ENCODE measurements around the gene RXYLT1.
A peak's percentile ranks its signal among the peaks of the same experiment; 100 is the strongest.
"Not testable (repeated sequence)": the region's sequence is repeated elsewhere in the genome, so short reads cannot be mapped to it uniquely, and the experiment has no call there.

Gene RXYLT1, protein sequence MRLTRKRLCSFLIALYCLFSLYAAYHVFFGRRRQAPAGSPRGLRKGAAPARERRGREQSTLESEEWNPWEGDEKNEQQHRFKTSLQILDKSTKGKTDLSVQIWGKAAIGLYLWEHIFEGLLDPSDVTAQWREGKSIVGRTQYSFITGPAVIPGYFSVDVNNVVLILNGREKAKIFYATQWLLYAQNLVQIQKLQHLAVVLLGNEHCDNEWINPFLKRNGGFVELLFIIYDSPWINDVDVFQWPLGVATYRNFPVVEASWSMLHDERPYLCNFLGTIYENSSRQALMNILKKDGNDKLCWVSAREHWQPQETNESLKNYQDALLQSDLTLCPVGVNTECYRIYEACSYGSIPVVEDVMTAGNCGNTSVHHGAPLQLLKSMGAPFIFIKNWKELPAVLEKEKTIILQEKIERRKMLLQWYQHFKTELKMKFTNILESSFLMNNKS

DNA sequence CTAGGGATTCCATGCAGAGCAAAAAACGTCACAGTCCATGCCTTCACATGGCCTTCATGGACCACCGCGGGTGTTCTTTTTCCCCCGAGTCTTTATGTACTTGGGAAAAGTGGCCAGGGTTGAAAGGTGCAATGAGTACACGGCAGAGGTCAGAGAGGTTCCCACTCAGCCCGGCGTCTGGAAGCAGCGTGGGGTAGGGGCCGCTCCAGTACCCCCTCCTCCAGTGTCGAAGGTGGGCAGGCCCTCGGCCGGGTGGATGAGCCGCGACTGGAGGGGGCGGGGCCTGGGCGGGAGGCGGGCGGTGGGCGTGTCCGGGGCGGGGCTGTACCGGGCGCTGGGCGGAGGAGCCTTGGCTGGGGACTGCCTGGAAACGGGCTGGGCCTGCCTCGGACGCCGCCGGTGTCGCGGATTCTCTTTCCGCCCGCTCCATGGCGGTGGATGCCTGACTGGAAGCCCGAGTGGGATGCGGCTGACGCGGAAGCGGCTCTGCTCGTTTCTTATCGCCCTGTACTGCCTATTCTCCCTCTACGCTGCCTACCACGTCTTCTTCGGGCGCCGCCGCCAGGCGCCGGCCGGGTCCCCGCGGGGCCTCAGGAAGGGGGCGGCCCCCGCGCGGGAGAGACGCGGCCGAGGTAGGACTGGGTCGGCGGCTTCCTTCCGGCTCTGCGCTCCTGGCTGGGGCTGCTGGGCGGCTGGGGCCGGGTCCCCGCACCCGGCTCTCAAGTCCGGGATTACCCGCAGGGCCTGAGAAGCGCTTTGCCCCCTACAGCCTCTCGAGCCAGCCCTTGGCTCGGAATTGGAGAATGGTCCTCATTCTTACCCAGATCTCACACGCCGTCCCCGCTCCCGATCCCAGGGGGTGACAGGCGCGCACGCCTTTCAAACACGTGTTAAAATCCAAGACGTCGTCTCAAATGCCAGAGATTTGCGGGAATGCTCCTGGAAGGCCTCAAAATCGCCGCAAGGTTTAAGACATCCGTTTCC is at the start of gene RXYLT1:
TSS of gene RXYLT1 (plus strand) at position 412 of the 984 bp plus-strand sequence. CDS start at position 464, 52 bp downstream.
- DNase-seq = peak; percentile 55 to 85

DNA sequence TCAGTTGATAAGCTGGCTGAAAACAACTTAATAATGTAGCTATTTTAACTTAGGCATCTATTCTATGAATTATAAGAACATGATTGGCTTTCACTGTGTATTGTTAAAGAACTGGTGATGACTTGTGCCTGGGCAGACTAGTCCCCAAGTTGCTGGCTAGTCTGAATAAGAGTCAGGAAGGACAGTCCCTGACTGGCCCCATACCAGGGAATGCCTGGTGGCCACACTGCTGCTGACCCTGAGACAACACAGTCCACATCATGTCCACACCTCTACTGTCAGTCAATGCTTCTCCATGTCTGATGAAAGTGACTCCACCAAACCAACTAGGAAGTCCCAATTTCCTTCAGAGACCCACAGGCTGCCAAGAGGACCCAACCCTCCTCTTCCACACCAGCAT is 46.9 kb upstream of the RXYLT1 start:
- DNase-seq = not testable (repeated sequence)

DNA sequence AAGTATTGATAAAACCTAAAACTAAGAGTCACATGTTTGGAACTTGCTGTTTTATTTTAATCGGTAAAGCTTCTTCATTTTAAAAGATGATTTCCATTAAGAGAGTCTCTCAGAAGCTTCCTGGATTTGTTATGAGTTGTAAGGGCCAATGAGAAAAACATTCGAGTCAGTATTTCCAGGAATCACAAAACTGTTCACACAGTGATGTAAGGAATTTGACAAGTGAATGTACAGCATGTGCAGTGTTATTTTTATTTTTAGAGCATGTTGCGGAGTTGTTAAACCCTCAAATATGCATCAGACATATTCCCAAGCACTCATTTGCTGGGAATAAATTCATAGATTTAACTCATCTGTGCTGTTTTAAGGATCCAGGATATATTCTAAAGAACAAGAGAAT is 46.1 kb upstream of the RXYLT1 start:
- not testable (repeated sequence) for DNase-seq

DNA sequence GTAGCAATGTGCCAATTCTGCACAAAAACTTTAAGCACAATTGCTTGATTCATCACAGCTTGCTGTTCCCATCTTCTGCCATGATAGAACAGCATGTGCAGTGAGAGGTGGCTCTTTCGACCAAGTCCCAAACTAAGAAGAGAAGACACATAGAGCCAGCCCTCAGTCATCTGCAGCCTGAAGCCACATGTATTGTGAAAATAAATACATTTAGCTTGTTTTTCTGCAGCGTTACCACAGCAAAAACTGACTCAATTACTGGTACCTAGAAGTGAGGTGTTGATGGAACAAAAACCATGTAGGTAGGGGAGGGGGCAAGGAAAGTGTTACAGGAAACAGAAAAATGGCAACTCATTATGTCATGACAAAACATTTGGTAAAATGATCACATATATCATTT is 39.2 kb upstream of the RXYLT1 start:
- DNase-seq = not testable (repeated sequence)

DNA sequence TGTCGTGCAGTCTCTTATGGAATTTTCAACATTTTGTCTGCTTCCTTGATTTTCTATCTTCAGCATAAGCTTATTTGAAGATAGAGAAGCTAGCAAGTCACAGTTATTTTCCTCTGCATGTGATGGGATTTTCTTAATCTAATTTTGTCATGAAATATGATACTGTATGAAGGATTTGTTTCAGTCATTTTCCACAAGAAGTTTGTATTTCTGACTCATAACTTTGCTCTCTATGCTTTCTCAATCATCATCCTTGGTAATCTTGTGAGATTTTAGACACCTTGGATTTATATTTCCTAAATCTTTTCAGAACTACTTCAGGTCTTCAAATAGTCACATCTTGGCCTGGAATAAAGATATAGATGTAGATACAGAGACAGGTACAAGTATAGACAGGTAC is 38.3 kb upstream of the RXYLT1 start:
- DNase-seq = not testable (repeated sequence)

DNA sequence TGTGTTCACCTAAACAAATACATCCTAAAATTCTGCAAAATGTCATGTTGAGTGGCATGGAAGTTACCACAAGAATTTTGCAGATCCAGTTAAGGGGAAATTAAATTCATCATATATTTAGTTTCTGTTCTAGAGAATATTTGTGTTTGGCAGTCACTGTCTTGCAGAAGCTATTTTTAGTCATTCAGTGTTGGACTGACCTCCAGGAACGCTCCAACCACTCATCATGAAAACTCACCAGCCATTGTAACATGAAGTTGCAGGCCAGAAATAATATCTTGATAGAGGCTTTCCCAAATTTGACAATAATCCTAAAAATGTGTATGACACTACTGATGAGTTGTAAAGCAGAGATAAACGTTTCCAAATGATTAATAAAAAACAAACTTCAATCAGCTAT is 35.6 kb upstream of the RXYLT1 start:
- DNase-seq = not testable (repeated sequence)

DNA sequence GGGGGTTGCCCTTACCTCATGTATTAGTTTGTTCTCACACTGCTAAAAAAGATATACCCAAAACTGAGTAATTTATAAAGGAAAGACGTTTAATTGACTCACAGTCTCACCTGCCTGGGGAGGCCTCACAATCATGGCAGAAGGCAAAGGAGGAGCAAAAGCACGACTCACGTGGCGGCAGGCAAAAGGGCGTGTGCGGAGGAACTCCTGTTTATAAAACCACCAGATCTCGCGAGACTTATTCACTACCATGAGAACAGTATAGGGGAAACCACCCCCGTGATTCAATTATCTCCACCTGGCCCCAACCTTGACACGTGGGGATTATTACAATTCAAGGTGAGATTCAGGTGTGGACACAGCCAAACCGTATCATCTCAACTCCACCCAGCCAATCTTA is 33.2 kb upstream of the RXYLT1 start:
- not testable (repeated sequence) for DNase-seq

DNA sequence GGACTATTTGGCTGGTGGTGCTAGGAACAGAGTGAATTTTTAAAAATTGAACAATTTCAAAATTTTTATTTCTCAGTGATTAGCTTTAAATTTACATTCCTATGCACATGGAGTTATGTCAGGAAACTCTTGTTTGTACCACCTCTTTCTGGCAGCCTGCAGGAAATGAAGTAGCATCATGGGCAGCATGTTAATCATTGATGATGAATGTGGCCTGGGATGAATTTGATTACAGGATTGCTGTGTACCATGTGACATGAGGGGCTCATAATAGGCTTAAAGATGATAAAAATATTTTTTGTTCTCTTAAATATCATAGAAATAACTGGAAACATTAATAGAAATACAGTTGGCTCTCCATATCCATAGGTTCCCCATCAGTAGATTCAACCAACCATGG is 32.6 kb upstream of the RXYLT1 start:
- DNase-seq = not testable (repeated sequence)

DNA sequence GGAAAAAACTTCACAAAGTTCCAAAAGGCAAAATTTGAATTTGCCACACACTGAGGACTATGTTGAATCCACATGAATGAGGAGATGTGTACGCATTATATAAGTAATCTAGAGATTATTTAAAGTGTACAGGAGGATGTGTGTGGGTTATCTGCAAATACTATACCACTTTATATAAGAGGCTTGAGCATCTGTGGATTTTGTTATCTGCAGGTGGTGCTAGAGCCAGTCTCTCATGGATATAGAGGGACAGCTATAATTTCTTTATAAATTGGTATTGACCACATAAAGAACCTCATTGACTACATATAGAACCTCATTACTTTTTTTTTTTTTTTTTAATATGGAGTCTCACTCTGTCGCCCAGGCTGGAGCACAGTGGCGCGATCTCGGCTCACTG is 32.2 kb upstream of the RXYLT1 start:
- no peak for DNase-seq

DNA sequence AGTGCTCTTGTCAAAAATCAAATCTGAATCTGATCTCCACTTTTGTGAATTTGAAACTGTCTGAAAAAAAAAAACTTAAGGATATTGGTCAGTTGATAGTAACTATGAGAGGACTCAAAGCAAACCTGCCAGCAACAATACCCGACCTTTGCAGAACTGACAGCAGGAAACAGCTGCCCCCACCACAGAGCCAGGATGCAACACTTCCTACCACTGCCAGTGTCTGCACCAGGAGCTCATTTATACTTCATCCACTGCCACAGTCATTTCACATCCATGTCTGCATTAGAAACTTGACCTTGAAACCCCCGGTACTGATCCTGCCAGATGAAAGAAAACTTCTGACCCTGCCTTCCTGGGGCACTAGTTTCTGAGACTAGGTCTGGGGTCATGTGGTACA is 27.4 kb upstream of the RXYLT1 start:
- DNase-seq = no peak

DNA sequence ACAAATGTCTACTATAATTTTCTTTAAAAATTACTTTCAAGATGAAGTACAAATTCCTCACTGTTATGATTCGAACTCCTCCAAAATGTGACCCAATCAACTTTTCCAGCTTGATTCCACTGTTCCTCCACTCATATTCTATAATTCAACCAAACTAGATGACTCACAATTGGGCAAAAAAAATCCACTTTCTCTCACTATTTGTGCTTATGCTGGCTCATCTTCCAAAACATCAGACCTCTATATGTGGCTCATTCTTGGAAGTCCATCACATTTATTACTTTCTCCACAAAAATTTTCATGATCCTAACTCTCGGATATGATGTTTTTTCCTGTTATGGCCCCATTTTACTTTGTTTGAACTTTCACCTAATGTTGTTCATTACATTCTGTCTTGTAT is 26.9 kb upstream of the RXYLT1 start:
- no peak for DNase-seq

DNA sequence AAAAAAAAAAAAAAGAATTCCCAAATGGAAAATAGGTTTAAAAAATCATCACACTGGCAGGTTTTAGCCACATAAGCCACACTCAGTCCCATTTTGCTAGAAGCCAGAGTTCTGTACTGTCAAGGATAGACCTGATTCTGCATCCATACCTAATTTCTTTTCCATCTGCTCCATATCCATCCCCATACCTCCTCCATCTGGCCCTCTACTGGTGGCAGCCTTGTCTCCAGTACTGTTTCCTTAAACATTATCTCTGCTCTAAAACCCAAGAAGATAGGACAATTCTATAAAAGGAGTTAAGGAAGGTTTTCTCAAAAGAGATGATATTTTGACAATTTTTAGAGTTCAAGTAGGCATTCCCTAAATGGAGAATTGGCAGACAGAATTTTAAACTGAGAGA is 26.0 kb upstream of the RXYLT1 start:
- peak in 1 of 2 experiments; percentile 6 for DNase-seq

DNA sequence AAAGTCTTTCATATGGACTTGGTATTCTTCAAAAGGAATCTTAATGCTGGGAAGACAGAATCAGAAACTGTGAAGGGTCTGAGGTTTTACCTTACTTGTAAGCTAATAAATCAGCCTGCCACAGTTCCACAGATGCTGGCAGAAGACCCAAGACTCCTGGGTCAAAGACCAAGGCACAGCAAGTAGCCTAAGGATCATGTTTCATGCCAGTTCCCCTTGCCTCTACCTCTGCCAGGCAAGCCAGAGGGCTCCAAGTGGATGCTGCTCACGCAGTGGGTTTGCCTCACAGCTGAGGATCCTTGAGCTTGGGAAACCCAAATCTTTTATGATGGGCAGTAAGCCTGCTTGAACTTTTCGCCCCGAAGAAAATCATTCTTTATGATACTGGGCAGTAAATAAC is 15.2 kb upstream of the RXYLT1 start:
- DNase-seq = peak in 1 of 2 experiments; percentile 29

DNA sequence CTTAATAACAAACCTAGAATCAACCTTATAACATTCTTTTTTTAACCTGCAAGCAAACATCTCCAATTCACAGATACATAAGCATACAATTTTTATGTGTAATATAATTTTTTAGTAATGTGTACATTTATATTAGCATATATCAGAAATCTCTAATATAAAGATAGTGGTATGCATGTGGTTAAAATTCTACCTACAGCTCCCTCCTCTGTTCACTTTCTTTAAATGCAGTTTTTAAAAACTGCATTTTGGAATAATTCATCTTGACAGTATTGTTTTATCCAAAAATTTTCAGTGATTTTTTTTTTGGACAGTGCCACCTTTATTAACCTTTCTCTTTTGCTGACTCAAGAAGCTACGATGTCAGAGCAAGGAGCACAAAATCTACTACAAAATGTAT is 13.2 kb upstream of the RXYLT1 start:
- no peak for DNase-seq

DNA sequence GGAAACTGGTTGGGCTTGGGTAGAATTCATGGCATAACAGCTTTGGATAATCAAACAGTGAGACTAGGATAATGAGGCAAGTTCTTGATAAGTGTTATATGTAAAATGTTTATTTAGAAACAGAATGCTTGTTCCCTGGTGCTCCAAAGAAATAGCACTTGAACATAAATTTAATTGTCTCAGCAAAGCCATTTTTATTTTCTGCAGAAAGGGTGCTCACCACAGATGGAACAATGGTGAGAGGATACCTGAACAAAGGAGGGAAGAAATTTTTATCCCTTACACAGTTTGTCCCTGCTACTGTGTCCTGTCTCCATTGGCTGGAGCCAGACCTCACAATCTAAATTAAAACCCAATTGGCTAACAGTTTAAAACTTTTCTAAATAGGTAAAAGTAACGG is 9.3 kb upstream of the RXYLT1 start:
- DNase-seq = no peak

DNA sequence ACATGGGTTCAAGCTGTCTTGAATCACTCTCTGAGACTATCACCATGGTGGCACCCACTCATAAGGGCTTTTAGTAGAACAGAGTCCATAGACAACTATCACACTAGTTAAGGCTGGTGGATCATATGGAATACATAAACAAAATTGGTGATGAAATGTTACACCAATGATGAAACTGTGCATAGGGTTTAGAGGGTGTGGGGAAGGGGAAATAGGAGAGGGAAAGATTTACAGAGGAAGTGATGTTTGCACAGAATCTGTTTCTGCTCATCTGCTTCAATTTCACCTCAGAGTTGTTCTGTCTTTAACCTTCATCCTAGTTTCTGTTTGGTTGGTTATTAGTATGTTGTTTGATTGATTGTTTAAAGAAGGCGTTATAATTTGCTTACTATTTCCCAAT is 2.4 kb upstream of the RXYLT1 start:
- no peak for DNase-seq

DNA sequence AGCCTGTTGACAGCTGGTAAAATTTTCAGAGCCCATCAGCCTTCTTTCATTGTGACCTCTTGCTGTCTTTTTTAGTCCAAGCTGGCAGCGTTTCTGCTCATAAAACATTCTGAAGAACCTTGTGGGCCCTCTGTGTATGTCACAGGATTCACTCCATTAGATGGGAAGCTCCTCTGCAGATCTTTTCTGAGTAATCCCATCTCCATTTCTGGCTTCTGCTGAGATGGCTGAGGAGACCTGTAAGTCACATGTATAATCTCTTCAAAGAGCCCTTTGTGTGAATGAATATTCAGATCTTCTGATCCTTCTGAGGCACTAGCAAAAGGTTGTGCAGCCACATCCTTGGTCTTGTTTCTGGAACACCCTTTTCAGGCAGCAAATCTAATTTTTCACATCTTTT is 2.8 kb downstream of the RXYLT1 start:
- no peak for DNase-seq

DNA sequence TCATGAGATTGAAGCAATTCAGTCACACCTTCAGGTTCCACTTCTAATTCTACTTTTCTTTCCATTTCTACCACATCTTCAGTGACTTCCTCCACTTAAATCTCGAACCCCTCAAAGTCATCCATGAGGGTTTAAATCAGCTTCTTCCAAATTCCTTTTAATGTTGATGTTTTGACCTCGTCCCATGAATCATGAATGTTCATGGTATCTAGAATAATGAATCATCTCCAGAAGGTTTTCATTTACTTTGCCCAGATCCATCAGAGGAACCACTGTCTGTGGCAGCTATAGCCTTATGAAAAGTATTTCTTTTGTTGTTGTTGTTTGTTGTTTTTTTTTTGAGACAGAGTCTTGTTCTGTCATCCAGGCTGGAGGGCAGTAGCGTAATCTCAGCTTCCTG is 7.6 kb downstream of the RXYLT1 start:
- no peak for DNase-seq

DNA sequence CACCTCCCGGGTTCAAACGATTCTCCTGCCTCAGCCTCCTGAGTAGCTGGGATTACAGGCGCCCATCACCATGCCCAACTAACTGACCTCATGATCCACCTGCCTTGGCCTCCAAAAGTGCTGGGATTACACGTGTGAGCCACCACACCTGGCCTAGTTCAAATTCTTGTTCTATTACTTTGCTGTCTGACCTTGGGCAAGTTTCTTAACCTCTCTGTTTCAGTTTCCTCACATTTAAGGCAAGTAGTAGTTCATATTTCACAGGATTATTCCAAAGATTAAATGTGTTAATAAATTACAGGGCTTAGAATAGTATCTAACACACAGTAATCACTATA is 10.9 kb downstream of the RXYLT1 start:
- DNase-seq = no peak

DNA sequence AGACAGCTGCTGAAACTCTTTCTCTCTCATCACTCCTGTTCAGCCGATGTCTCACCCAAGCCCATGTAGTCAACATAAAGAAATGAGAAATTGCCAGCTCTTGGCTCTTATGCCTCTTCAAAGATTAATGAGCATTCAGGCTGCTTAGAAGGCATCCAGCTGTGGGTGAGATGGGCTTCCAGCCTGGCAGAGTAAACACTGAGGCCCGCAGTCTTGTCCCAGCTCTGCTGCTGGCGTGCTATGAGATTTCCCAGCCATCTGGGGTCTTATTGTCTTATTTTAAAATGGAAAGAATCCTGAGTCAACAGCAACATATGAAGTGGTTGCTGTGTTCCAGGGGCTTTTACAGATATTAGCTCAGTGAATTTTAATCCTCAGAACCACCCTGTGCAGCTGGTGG is 12.6 kb downstream of the RXYLT1 start:
- peak; percentile 71 to 90 for DNase-seq

DNA sequence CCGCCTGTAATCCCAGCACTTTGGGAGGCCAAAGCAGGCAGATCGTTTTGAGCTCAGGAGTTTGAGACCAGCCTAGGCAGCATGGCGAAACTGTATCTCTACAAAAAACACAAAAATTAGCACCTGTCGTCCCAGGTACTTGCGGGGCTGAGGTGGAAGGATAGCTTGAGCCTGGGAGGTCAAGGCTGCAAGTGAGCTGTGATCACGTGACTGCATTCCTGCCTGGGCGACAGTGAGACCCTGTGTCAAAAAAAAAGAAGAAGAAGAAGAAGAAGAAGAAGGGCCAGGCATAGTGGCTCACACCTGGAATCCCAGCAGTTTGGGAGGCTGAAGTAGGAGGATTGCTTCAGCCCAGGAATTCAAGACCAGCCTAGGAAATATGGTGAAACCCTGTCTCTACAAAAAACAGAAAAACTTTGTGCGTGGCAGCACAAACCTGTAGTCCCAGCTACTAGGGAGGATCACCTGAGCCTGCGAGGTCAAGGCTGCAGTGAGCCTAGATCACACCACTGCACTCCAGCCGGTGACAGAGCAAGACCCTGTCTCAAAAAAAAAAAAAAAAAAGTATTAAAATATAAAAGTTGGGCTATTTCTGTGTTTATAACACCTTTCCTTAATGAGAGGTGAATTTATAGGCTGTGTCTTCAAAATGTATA is 15.5 kb downstream of the RXYLT1 start:
- no peak for DNase-seq

DNA sequence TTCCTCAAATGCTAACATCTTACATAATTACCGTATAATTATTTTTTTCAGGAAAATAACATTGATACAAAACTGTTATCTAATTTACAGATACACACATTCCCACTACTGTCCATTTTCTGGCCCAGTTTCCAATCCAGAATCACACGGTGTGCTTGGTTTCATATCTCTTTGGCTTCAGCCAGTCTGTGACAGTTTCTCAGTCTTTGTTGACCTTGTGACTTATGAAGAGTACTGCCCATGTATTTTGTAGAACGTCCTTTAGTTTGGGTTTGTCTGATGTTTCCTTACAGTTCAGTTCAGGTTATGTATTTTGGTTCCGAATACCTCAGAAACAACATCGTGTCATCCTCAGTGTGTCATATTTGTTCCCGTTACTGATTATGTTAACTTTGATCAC is 16.2 kb downstream of the RXYLT1 start:
- DNase-seq = no peak

DNA sequence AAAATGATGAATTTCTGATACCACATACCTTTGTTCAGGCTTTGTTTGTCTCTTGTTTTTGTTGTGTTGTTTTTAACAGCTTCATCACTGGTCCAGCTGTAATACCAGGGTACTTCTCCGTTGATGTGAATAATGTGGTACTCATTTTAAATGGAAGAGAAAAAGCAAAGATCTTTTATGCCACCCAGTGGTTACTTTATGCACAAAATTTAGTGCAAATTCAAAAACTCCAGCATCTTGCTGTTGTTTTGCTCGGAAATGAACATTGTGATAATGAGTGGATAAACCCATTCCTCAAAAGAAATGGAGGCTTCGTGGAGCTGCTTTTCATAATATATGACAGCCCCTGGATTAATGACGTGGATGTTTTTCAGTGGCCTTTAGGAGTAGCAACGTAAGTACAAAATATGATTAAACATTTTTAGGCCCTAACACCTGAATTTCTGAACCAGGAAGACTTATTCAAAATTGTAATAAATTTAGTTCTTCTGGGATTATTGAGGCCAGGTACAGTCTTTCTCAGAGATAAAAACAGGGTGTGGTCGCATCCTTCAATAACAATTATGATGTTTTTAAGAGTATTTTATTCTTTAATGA is 22.4 kb downstream of the RXYLT1 start:
- DNase-seq = peak; percentile 8 to 49
